GM21717 (cell line): ENCODE data around the gene G3BP2.
"Not testable (repeated sequence)": the region's sequence is repeated elsewhere in the genome, so short reads cannot be mapped to it uniquely, and the experiment has no call there.

Source experiments
- ATAC-seq: cut with Tn5 transposase; IDR thresholded peaks from one replicate; pipeline ENCODE4 v1.9.1; 2021; ENCODE audit warnings: mild to moderate bottlenecking, moderate library complexity; ENCODE audit not compliant: unreplicated experiment

G3BP2 gene

DNA sequence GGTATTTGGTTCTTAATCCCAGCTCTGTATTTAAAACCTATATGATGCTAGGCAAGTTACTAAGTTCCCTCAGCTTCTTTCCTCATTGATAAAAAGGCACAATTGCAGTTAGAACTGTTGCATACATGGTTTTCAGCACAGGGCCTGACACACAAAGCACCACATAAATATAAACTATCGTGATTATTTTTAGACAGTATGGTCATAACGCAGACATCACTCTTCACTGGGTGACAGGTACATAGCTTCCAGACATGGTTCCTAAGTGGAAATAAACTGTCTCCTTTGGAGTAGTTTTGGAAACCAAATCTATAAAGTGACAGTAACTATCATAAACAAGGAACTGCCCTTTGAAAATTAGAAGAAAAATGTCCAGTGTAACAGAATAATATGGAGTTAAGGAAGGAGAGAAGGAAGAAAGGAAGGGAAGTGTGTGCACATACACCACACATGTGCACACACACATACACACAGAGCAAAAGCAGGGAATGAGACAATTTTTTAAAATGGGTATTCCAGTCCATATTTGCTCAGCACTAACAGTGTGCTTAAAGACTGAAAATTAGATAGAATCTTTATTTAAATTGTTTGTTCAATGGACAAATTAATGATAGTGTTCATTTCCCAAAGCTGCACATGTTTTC lies 12.5 kb upstream of the G3BP2 start:
- no peak for ATAC-seq

GRCh38 chr4:75683482-75684155 lies 10.4 kb upstream of the G3BP2 start:
- no peak for ATAC-seq

DNA sequence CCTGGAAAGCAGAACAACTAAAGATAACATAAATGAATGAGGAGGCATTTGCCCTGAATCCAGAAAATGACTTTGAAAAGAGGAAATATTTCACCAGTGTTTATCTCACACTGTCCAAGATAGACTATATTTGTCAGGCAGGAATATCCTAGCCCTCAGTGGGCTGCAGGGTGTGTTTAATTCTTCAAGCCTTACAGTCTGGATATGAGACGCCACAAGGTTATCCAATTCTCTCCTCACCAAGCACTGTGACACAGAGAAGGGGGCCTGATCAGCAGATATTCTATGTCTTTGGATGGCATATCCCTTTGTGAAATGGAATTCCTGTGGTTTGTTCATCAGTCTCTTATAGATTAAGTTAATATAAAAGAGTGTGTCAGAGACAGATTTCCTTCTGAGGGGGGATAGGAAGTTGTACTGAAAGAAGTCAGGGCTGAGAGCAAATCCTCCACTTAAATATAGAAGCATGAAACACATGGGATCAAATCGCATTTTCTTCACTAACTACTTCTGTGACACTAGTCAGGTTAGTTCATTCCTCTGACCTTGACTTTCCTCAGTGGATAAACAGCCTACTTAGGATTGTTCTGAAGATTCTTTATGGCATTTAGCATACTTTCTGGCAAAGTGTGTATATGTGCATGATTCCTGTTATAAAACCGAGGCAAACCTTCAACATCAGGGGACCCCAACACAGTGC lies 6.8 kb upstream of the G3BP2 start:
- no peak for ATAC-seq

- no peak for ATAC-seq
Measured at GRCh38 chr4:75678965-75679364, 5.8 kb upstream of the G3BP2 start.

DNA sequence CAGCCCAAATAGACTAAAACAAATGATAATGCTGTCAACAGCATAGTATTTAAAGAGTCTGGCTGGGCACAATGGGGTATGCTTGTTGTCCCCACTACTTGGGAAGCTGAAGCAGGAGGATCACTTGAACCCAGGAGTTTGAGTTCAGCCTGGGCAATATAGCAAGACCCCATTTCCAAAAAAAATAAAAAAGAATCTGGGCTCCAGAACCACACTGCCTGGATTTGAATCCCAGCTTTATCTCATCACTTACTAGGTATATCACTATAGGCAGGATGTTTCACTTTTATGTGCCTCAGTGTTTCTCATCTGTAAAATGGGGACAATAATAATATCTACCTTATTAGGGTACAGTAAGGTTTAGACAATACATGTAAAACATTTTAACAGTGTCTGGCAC lies 5.3 kb upstream of the G3BP2 start:
- ATAC-seq: no peak

DNA sequence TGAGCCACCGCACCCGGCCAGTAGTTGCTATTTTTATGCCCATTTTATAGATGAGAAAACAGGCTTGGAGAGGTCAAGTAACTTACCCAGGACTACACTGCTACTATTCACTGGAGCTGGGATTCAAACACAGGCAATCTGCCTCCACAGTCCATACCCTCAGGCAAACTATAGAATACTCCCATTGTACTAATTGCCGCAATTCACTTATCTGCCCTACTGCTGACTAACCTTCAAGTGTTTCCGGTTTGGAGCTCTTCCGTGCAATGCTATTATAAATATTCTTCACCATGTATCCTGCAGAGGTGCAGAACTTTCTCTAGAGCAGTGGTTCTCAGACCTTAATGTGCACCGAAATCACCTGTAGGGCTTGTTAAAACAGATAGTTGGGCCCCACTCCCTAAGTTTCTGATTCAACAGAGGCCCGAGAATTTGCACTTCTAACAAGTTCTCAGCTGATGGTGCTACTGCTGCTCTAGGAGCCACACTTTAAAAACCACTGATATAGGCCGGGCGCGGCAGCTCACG lies 1.9 kb upstream of the G3BP2 start:
- no peak for ATAC-seq

DNA sequence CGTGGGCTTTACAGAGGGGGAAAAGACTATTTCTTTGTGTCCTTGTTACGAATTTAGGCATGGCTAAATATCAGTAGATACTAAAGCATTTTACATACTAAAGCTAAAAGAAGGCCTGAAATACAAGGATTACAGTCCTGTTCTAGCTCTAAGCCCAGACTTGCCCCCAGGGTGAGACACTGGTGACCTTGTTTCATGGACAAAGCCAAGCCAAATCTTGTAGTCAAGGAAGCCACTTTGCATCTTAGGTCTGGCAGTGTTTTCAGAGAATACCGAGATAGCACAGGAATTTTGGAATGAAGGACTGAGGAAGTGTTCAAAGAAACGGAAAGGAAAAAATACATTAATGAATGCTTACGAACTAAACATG lies 733 bp upstream of the G3BP2 start:
- ATAC-seq: no peak

DNA sequence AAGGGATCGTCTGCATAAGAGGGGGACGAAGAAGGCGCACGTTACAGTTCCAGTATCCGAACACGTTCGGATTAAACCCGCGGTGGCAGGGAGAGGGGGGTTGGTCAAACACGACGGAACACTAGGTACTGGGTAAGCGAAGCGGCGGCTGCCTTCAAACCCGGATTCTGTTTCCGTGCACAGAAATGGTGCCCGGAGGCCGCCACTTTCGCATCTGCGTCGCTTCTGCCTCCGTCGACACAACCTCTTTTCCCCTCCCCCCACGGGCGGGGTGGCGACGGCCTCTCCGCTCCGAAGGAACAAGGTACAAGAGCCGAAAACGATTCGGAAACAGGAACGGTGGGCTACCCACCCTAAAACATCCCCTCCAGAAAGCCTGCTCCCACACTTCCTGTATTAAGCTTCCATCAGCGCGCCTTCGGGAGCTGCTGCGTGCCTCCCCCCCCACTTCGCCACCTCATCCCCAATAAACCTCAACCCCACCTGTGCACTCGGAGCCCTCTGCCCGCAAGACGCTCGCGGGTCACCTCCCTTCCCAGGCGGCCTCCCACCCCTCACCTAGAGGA lies 667 bp downstream of the G3BP2 start:
- peak; percentile 38 for ATAC-seq

GRCh38 chr4:75671802-75672421 lies 1.3 kb downstream of the G3BP2 start:
- no peak for ATAC-seq

DNA sequence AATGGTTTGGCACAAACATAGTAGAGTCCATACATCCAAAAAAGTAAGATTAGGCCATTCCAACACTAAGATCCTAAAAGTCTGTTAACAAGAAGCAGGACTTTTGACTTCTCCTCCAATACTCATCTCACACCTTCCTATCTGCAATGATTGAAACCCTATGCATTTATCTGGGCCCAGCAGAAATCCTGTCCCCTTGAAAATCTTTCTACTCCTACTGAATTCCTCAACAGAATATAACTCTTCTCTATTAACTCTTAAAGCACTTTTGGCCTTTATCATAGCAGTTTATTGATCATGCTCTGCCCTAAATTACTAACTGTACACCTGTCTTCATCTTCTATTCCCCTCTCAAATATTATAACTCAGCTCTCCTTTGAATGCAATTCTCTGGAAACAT lies 4.6 kb downstream of the G3BP2 start:
- ATAC-seq: no peak

DNA sequence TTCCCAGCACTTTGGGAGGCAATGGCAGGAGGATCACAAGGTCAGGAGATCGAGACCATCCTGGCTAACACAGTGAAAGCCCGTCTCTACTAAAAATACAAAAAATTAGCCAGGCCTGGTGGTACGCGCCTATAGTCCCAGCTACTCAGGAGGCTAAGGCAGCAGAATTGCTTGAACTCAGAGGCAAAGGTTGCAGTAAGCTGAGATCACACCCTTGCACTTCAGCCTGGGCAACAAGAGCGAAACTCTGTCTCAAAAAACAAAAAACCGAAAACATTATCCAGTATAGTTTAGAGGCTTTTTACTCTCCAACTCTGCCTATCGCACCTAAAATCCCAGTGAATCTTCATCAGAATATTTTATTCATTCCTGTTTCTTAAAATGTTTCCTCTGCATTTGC lies 5.6 kb downstream of the G3BP2 start:
- not testable (repeated sequence) for ATAC-seq

- no peak for ATAC-seq
Measured at GRCh38 chr4:75666299-75666698, 6.9 kb downstream of the G3BP2 start.

- not testable (repeated sequence) for ATAC-seq
Measured at GRCh38 chr4:75664604-75665003, 8.6 kb downstream of the G3BP2 start.

DNA sequence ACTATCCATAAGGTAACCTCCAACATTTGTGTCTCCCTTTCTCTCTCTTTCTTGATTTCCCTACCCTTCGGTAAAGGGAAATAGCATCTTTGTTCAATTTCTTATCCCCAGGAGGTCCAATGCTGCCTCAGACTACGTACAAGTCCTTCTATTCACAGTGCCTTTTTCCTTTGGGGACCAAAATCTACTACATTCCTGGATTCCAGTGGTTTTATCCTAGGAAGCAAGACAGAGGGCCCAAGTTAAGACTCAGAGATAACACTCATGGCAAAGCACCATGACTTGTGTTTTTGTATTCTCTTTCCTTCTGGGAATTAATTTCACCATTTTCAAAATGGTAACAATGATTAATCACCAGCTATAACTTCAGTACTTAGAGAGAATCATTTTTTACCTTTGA lies 10.6 kb downstream of the G3BP2 start:
- ATAC-seq: no peak

- ATAC-seq: no peak
Measured at GRCh38 chr4:75660491-75660890, 12.7 kb downstream of the G3BP2 start.

- ATAC-seq: no peak
Measured at GRCh38 chr4:75659512-75660031, 13.6 kb downstream of the G3BP2 start.

DNA sequence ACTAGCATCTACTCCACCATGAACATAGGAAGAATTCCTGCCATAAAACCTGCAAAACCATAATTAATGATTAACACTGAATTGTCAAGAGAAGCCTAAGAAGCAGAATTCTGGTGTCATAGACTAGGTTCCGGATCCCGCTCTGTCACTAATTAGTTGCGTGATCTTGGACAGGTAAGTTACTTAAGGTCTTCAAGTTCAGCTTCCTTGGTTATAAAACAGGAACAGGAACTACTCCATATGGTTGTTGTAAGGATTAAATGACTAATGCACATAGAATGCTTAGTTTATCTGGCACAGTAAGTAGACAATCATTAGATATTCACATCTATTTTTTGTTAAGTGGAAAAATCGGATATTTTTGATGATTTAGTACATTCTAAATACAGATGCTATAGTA lies 14.3 kb downstream of the G3BP2 start:
- ATAC-seq: no peak

DNA sequence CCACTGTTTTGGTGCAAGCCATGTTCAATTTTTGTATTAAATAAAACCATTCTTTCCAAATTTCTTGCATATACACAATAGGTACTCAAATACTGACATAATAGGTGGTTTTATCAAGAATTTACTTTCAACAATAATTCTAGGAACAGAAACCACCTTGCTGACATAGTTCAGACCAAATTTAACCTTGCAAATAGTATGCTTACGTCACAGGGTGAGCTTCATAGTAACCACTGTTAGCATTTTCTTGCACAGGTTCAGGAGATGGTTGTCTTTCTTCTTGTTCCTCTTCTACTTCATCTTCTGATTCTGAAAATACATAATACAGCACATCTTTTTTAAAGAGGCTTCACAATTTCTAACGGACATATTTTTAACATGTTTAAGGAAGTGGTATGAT lies 17.6 kb downstream of the G3BP2 start:
- ATAC-seq: no peak

- no peak for ATAC-seq
Measured at GRCh38 chr4:75654905-75655304, 18.3 kb downstream of the G3BP2 start.

GRCh38 chr4:75653845-75654503 lies 19.2 kb downstream of the G3BP2 start:
- ATAC-seq: no peak

GRCh38 chr4:75644095-75644494 lies 29.1 kb downstream of the G3BP2 start:
- ATAC-seq: no peak
